Hepatocyte (in vitro differentiated cells): ENCODE results near the gene VGLL1. TPM values are rescaled to one million over a fixed set of nuclear protein-coding genes. Genes with fewer than 3 reads are reported as not detected.

Experiments used
- DNase-seq: peaks from one replicate; pipeline ENCODE4 v3.0.0-alpha.2; 2016; ENCODE audit warnings: low spot score
- H2AFZ ChIP-seq: fragments of 200-600 bp; sonication (generic); 2 replicates; pipeline ENCODE4 v1.6.0; 2016; ENCODE audit warnings: antibody characterized with exemption, mild to moderate bottlenecking
- H3K27ac ChIP-seq: fragments of 200-600 bp; sonication (generic); 2 replicates; pipeline ENCODE4 v1.5.1; 2016; ENCODE audit warnings: mild to moderate bottlenecking
- H3K27me3 ChIP-seq: fragments of 200-600 bp; sonication (generic); 2 replicates; pipeline ENCODE4 v1.6.1; 2016
- H3K36me3 ChIP-seq: fragments of 200-600 bp; sonication (generic); replicated peaks from 2 replicates; pipeline ENCODE4 v1.5.1; 2016; ENCODE audit warnings: low read depth; ENCODE audit not compliant: insufficient read depth
- H3K4me1 ChIP-seq: fragments of 200-600 bp; sonication (generic); 2 replicates; pipeline ENCODE4 v1.5.1; 2016; ENCODE audit warnings: mild to moderate bottlenecking, moderate library complexity; ENCODE audit not compliant: insufficient read depth
- H3K4me2 ChIP-seq: fragments of 200-600 bp; sonication (generic); 2 replicates; pipeline ENCODE4 v1.6.0; 2016
- H3K4me3 ChIP-seq: fragments of 200-600 bp; sonication (generic); 2 replicates; pipeline ENCODE4 v1.5.1; 2016; ENCODE audit warnings: mild to moderate bottlenecking
- H3K79me2 ChIP-seq: fragments of 200-600 bp; sonication (generic); 2 replicates; pipeline ENCODE4 v1.6.0; 2017; ENCODE audit warnings: mild to moderate bottlenecking
- H3K9me2 ChIP-seq: fragments of 200-600 bp; sonication (generic); replicated peaks from 2 replicates; pipeline ENCODE4 v1.6.0; 2017; ENCODE audit warnings: mild to moderate bottlenecking; ENCODE audit not compliant: insufficient read depth
- H3K9me3 ChIP-seq: fragments of 200-600 bp; sonication (generic); 2 replicates; pipeline ENCODE4 v1.5.1; 2016; ENCODE audit warnings: low read depth, mild to moderate bottlenecking
- H4K20me1 ChIP-seq: fragments of 200-600 bp; sonication (generic); 2 replicates; pipeline ENCODE4 v1.6.0; 2016; ENCODE audit warnings: mild to moderate bottlenecking; ENCODE audit not compliant: insufficient read depth, poor library complexity, severe bottlenecking
- EZH2 ChIP-seq: fragments of 200-600 bp; sonication (generic); IDR thresholded peaks from 2 replicates; pipeline ENCODE4 v1.6.1; 2016; ENCODE audit warnings: antibody characterized with exemption, mild to moderate bottlenecking, borderline replicate concordance
- EZH2phosphoT487 ChIP-seq: fragments of 200-600 bp; sonication (generic); IDR thresholded peaks from one replicate; pipeline ENCODE4 v1.6.1; 2018; ENCODE audit warnings: antibody characterized with exemption, mild to moderate bottlenecking, low read depth, moderate library complexity; ENCODE audit not compliant: unreplicated experiment, severe bottlenecking
- WGBS: methylation state at CpG from one replicate; pipeline ENCODE4 v1.1.6; 2016; ENCODE audit warnings: low lambda C conversion rate; ENCODE audit errors: missing lambda C conversion rate; 5-methylcytosine and 5-hydroxymethylcytosine counted together
- microRNA counts: library from miRNA; unstranded; fragments of <30 nt; microRNA quantifications from one replicate; lab custom pipeline; 2017
- microRNA-seq: library from miRNA; unstranded; fragments of <30 nt; microRNA quantifications from one replicate; pipeline ENCODE4, GENCODE V29; 2017
- polyA plus RNA-seq: library from polyadenylated mRNA; unstranded; fragments of >200 nt; fragmentation: Nextera tagmentation; extraction: Ambion mirVana; gene quantifications from 2 replicates; pipeline ENCODE4 v1.2.1, GENCODE V29; 2016
- small RNA-seq: library from RNA; depleted of rRNA; stranded (forward); fragments of <200 nt; gene quantifications from one replicate; pipeline ENCODE3, GENCODE V24; 2014
- total RNA-seq: library from RNA; depleted of rRNA; stranded (reverse); fragments of >200 nt; gene quantifications from 2 replicates; pipeline ENCODE4 v1.2.3, GENCODE V29; 2014
- TF ChIP-seq, protein P1 (sequence below): fragments of 200-600 bp; sonication (generic); IDR thresholded peaks from 2 replicates; pipeline ENCODE4 v1.5.1; 2016; ENCODE audit warnings: antibody characterized with exemption, mild to moderate bottlenecking; ENCODE audit not compliant: poor library complexity

The VGLL1 gene
- total and polyA plus RNA-seq, 2 experiments from 2014 or later, result 4.8 to 9.3 TPM

DNA sequence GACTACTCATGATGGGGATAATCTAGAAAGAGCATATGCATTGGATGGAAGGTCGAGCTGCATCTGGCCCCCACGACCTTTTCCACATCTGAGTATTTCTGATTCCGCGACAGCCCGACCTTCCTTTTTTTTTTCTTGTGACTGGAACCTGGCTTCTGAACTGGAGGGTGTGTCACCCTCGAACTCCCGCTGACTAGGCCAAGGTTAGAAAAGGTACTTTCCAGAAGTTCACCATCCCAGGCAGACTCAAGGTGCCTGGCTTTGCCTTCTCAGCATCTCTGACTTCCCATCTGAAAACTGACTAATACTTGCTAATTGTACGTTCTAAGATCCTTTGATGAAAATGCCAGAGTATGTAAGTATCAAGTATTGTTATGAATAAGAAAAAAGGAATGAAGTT, 66.6 kb downstream of the VGLL1 start:
- no peak overlapping the region for H3K27ac ChIP-seq
- no peaks in the 10 kb centered on the region for H4K20me1 ChIP-seq
- no peaks in the 10 kb centered on the region for H3K27me3 ChIP-seq
- no peaks in the 10 kb centered on the region for H3K4me1 ChIP-seq
- TF ChIP-seq EZH2phosphoT487, result no peak
- TF ChIP-seq EZH2, result no peak
- TF ChIP-seq, protein P1, sequence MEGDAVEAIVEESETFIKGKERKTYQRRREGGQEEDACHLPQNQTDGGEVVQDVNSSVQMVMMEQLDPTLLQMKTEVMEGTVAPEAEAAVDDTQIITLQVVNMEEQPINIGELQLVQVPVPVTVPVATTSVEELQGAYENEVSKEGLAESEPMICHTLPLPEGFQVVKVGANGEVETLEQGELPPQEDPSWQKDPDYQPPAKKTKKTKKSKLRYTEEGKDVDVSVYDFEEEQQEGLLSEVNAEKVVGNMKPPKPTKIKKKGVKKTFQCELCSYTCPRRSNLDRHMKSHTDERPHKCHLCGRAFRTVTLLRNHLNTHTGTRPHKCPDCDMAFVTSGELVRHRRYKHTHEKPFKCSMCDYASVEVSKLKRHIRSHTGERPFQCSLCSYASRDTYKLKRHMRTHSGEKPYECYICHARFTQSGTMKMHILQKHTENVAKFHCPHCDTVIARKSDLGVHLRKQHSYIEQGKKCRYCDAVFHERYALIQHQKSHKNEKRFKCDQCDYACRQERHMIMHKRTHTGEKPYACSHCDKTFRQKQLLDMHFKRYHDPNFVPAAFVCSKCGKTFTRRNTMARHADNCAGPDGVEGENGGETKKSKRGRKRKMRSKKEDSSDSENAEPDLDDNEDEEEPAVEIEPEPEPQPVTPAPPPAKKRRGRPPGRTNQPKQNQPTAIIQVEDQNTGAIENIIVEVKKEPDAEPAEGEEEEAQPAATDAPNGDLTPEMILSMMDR, result no peak
- no peaks in the 10 kb centered on the region for H3K79me2 ChIP-seq
- no peak overlapping the region for H3K4me2 ChIP-seq
- no peak overlapping the region for H2AFZ ChIP-seq
- no peaks in the 10 kb centered on the region for H3K9me2 ChIP-seq
- DNase-seq, result no peak
- 60% methylated on average over 8 of the region's 8 CpGs for WGBS
- H3K9me3 ChIP-seq, result no peaks in the 10 kb centered on the region
- no peaks in the 10 kb centered on the region for H3K36me3 ChIP-seq
- no peak overlapping the region for H3K4me3 ChIP-seq

DNA sequence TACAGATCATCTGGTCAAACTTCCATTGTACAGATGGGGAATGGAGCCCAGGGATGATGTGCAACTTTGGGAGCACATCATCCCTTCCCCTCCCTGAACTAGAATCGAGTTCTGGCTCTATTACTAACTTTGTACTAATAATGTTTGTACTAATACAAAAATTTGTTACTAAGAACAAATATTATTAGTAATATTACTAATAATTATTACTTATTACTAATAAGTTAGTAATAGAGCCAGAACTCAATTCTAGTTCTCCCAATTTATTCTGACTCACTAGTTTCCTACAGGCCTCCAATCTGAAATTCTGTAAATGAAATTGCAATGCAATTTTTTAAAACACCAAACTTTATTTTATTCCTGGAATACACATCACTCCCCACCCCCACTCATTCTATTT, 68.0 kb downstream of the VGLL1 start:
- no peak overlapping the region for H3K4me3 ChIP-seq

More for the DNA sequence above, 68.0 kb downstream of the VGLL1 start:
- Histone ChIP-seq H3K36me3 (no peaks in the 10 kb centered on the region), H3K79me2 (no peaks in the 10 kb centered on the region), H4K20me1 (no peaks in the 10 kb centered on the region), H3K9me3 (no peaks in the 10 kb centered on the region), H3K27ac (no peak overlapping the region), H3K4me2 (no peak overlapping the region), H3K9me2 (no peaks in the 10 kb centered on the region), H3K27me3 (no peaks in the 10 kb centered on the region), H2AFZ (no peak overlapping the region), H3K4me1 (no peaks in the 10 kb centered on the region)
- 50% methylated on average over 1 of the region's 1 CpG for WGBS
- DNase-seq, result no peak
- no peak for TF ChIP-seq EZH2
- TF ChIP-seq, protein P1, result no peak
- no peak for TF ChIP-seq EZH2phosphoT487

MicroRNAs within 50 kb of the gene (microRNA counts, 767-probe panel; counts per million panel counts)
- not detected for microRNA hsa-miR-934 (lab: Ali Mortazavi, UCI)

Small RNAs within 50 kb of the gene (microRNA-seq; reads per million reads assigned to microRNA genes)
- 25.0 reads per million, percentile 43 among the genes with 10 or more reads in this experiment for gene MIR934

Small RNAs within 50 kb of the gene (small RNA-seq; reads per million reads assigned to genes)
- gene MIR934, result 0.19 reads per million
- not detected for gene RF00019
- gene RNU6-320P, result not detected

Other genes starting within 250 kb of the VGLL1 start
- 0.08 and 0.27 TPM in 2 replicates for gene ADGRG4, start 231.3 kb upstream of the VGLL1 start, total RNA-seq
- not detected in 2 replicates for gene ADGRG4, start 231.3 kb upstream of the VGLL1 start, polyA plus RNA-seq
- 0.04 TPM in 1 of 2 replicates, not detected in the other for gene BRS3, start 44.3 kb upstream of the VGLL1 start, total RNA-seq
- not detected in 2 replicates for gene BRS3, start 44.3 kb upstream of the VGLL1 start, polyA plus RNA-seq
- gene HTATSF1, start 34.6 kb upstream of the VGLL1 start, total RNA-seq, result 51.0 and 55.3 TPM in 2 replicates
- gene HTATSF1, start 34.6 kb upstream of the VGLL1 start, polyA plus RNA-seq, result 36.6 and 37.3 TPM in 2 replicates
- gene CD40LG, start 115.9 kb downstream of the VGLL1 start, total RNA-seq, result not detected in 2 replicates
- gene CD40LG, start 115.9 kb downstream of the VGLL1 start, polyA plus RNA-seq, result not detected in 2 replicates
- 2.2 and 3.7 TPM in 2 replicates for gene ARHGEF6, start 248.7 kb downstream of the VGLL1 start, total RNA-seq
- gene ARHGEF6, start 248.7 kb downstream of the VGLL1 start, polyA plus RNA-seq, result 2.0 and 3.5 TPM in 2 replicates